Lower lobe of right lung (tissue), 2 donors: ENCODE results near the gene METRN. TPM values are rescaled to one million over a fixed set of nuclear protein-coding genes. Genes with fewer than 3 reads are reported as not detected.
A peak's percentile ranks its signal among the peaks of the same experiment; 100 is the strongest.

Experiments used
- ATAC-seq, 2 donors: fragments of 200-7000 bp; cut with Tn5 transposase; one replicate each; pipeline ENCODE4 v1.9.1; 2020 to 2022; ENCODE audit warnings: mild to moderate bottlenecking in 2 of 2, moderate library complexity in 2 of 2
- DNase-seq: peaks from one replicate; pipeline ENCODE4 v3.0.0-alpha.2; 2020
- H3K27ac ChIP-seq: fragments of 200-600 bp; one replicate; pipeline ENCODE4 v1.8.0; 2022
- H3K27me3 ChIP-seq: fragments of 200-600 bp; one replicate; pipeline ENCODE4 v1.8.0; 2022; ENCODE audit warnings: low read depth
- H3K36me3 ChIP-seq: fragments of 200-600 bp; one replicate; pipeline ENCODE4 v1.8.0; 2022; ENCODE audit warnings: mild to moderate bottlenecking
- H3K4me1 ChIP-seq: fragments of 200-600 bp; one replicate; pipeline ENCODE4 v1.8.0; 2022
- H3K4me3 ChIP-seq: fragments of 200-600 bp; one replicate; pipeline ENCODE4 v1.8.0; 2022; ENCODE audit warnings: mild to moderate bottlenecking
- H3K9me3 ChIP-seq: fragments of 200-600 bp; one replicate; pipeline ENCODE4 v1.8.0; 2022
- CTCF ChIP-seq: fragments of 200-600 bp; IDR thresholded peaks from one replicate; pipeline ENCODE4 v1.8.0; 2022; ENCODE audit warnings: antibody characterized with exemption, mild to moderate bottlenecking
- intact Hi-C: fragments of 100-400 bp; cut with DNase I; formaldehyde crosslinking; loops from one replicate; pipeline ENCODE4 v1.11.0; 2022
- total RNA-seq: library from RNA; stranded (reverse); fragmentation: NEBNext Ultra II Directional; extraction: Animal tissue kit (Norgen Biotek cat#: 25700); gene quantifications from one replicate; pipeline ENCODE4 v1.2.1, GENCODE V29; 2021
- donor health status: DM: no; HTN: yes; CAD: no; lungs with severe emphysema.

METRN gene
- total RNA-seq, 1 donor from 2014 or later = 35.9 TPM

DNA sequence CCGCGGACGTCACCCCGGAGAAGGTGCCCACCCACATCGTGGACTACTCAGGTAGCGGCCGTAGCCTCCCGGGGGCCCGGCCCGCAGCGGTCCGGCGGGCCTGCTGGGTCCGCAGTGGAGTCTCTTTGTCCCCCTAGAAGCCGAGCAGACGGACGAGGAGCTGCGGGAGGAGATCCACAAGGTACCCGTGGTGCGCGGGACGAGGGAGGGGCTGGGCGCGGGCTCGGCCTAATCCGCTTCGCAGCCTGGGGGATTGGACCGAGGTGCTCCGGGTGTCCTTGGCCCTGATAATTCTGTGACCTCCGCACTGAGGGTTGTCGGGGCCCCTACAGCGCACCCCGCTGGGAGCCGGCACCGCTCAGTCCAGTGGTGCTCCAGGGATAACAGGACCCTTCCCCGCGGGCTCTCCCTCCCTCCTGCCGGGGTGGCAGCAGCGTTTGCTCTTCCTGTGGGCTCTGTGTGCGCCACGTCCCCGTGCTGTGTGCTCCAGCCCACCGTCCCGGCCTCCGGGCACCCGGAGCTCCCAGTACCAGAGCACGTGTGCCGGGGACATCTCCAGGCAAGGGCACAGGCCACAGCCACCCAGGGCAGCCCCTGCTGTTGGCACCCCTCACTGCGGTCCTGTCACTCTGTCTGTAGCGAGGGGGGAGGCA, 46.3 kb upstream of the METRN start:
- DNase-seq (no peak), ATAC-seq (peak; percentile 0 to 11)
- no peaks in the 10 kb centered on the region for H3K27me3 ChIP-seq
- peak overlapping the region; percentile 87 for H3K27ac ChIP-seq
- H3K36me3 ChIP-seq = peaks cover 45% of the 10 kb centered on the region
- H3K4me3 ChIP-seq = peak overlapping the region; percentile 96
- peaks cover 18% of the 10 kb centered on the region for H3K4me1 ChIP-seq
- intact Hi-C loops = no loop called here
- TF ChIP-seq CTCF = no peak
- H3K9me3 ChIP-seq = no peaks in the 10 kb centered on the region

DNA sequence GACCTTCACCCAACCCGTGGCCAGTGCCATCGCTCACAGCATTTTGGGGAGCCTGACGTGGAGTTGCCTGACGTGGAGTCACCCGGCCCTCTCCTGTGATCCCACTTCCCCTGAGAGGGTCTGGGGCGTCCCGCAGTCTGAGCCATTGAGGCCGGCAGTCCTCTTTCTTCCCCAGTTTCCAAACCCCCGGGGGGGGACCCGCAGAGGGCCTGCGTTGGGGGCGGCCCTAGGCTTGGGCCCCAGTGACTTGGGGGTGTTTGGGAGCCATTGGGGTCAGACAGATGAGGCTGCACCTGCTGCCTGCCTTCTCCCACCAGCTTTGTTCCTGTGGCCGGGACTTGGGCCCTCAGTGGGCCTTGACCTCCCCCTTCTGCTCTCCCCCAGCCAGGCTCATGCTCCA, 45.3 kb upstream of the METRN start:
- no peak overlapping the region for H3K4me3 ChIP-seq
- H3K4me1 ChIP-seq = peaks cover 22% of the 10 kb centered on the region
- no peak overlapping the region for H3K27ac ChIP-seq
- ATAC-seq (no peak), DNase-seq (no peak)
- H3K27me3 ChIP-seq = no peaks in the 10 kb centered on the region
- H3K36me3 ChIP-seq = peaks cover 49% of the 10 kb centered on the region
- no peaks in the 10 kb centered on the region for H3K9me3 ChIP-seq
- TF ChIP-seq CTCF = no peak
- intact Hi-C loops = no loop called here

DNA sequence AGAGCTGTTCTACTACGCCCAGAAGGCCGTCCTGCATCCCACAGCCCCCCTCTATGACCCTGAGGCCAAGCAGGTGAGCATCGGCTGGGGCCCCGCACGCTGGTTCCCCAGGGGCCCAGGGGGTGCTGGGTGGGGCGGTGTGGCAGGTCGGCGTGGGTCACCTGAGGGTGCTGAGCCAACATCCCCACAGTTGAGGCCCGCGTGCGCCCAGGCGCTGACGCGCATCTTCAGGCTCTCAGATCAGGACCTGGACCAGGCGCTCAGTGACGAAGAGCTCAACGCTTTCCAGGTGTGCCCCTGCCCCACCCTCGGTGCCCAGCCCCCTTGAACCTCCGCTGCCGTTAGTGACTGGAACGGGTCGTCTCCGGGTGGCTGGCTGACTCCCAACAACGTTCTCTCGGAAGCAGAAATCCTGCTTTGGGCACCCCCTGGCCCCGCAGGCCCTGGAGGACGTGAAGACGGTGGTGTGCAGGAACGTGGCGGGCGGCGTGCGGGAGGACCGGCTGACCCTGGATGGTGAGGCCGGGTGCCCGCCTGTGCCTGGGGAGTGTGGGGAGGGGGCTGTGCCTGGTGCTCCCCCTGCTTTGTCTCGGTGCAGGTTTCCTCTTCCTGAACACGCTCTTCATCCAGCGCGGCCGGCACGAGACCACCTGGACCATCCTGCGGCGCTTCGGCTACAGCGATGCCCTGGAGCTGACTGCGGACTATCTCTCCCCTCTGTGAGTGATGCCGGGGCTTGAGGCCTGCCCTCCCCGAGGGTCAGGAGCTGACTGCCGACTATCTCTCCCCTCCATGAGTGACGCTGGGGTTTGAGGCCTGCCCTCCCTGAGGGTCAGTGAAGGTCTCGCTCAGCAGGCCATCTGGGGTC, 44.2 kb upstream of the METRN start:
- Histone ChIP-seq H3K27me3 (no peaks in the 10 kb centered on the region), H3K27ac (no peak overlapping the region), H3K36me3 (peaks cover 49% of the 10 kb centered on the region), H3K4me1 (peaks cover 29% of the 10 kb centered on the region), H3K4me3 (no peak overlapping the region), H3K9me3 (no peaks in the 10 kb centered on the region)
- intact Hi-C loops = no loop called here
- no peak for DNase-seq
- no peak for ATAC-seq
- TF ChIP-seq CTCF = no peak

- ATAC-seq (no peak), DNase-seq (no peak)
- intact Hi-C loops = no loop called here
- Histone ChIP-seq H3K36me3 (peaks cover 49% of the 10 kb centered on the region), H3K4me1 (peaks cover 29% of the 10 kb centered on the region), H3K27me3 (peaks cover 4% of the 10 kb centered on the region), H3K27ac (no peak overlapping the region), H3K9me3 (no peaks in the 10 kb centered on the region), H3K4me3 (no peak overlapping the region)
- no peak for TF ChIP-seq CTCF
Measured at GRCh38 chr16:671353-672131, 43.4 kb upstream of the METRN start.

DNA sequence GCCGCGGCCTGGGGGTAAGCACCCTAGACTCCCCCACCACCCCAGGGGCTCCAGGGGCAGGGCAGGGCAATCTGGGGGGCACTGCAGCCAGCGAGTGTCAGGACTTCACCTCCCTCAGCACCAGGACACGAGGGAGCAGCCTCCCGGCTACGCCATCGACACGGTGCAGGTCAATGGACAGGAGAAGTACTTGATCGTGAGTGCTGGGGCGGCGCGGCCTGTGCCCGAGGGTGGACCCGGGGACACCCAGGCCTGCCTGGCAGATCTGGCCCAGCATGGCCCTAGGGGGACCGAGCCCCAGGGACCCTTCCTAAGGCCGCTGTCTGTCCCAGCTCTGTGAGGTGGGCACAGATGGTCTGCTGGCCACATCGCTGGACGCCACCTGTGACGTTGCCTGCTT, 42.5 kb upstream of the METRN start:
- intact Hi-C loops = no loop called here
- DNase-seq (no peak), ATAC-seq (no peak)
- Histone ChIP-seq H3K36me3 (peaks cover 49% of the 10 kb centered on the region), H3K27ac (no peak overlapping the region), H3K4me3 (no peak overlapping the region), H3K27me3 (peaks cover 11% of the 10 kb centered on the region), H3K9me3 (no peaks in the 10 kb centered on the region), H3K4me1 (peaks cover 26% of the 10 kb centered on the region)
- TF ChIP-seq CTCF = no peak
